ENCODE measurements around the gene RIIAD1.
"Not testable (repeated sequence)": the region's sequence is repeated elsewhere in the genome, so short reads cannot be mapped to it uniquely, and the experiment has no call there.

Gene RIIAD1

GRCh38 chr1:151737026-151737425, 15.7 kb downstream of the RIIAD1 start:
- no peak for DNase-seq (ENCODE audit: low spot score)

- DNase-seq (ENCODE audit: low spot score), result no peak
Measured at GRCh38 chr1:151737479-151737878, 16.2 kb downstream of the RIIAD1 start.

GRCh38 chr1:151739590-151740355, 18.5 kb downstream of the RIIAD1 start:
- DNase-seq (ENCODE audit: low spot score), result no peak

- DNase-seq (ENCODE audit: low spot score), result no peak
Measured at GRCh38 chr1:151741516-151741915, 20.2 kb downstream of the RIIAD1 start.

- no peak for DNase-seq (ENCODE audit: low spot score)
Measured at GRCh38 chr1:151756291-151756690, 35.0 kb downstream of the RIIAD1 start.

- no peak for DNase-seq (ENCODE audit: low spot score)
Measured at GRCh38 chr1:151759241-151759640, 37.9 kb downstream of the RIIAD1 start.

- DNase-seq (ENCODE audit: low spot score), result no peak
Measured at GRCh38 chr1:151760597-151761385, 39.5 kb downstream of the RIIAD1 start.

GRCh38 chr1:151762941-151763921, 41.9 kb downstream of the RIIAD1 start, which contains the start of gene MRPL9:
Gene MRPL9, minus strand, starts transcription at chr1:151763496. Its CDS starts 17 bp downstream, at chr1:151763479.
- DNase-seq (ENCODE audit: low spot score), result peak; percentile 99

GRCh38 chr1:151763990-151764389, 42.7 kb downstream of the RIIAD1 start:
- no peak for DNase-seq (ENCODE audit: low spot score)

GRCh38 chr1:151768351-151769066, 47.2 kb downstream of the RIIAD1 start:
- not testable (repeated sequence) for DNase-seq (ENCODE audit: low spot score)

GRCh38 chr1:151769270-151769669, 47.9 kb downstream of the RIIAD1 start:
- DNase-seq (ENCODE audit: low spot score), result not testable (repeated sequence)

GRCh38 chr1:151773702-151774101, 52.4 kb downstream of the RIIAD1 start:
- DNase-seq (ENCODE audit: low spot score), result no peak

- no peak for DNase-seq (ENCODE audit: low spot score)
Measured at GRCh38 chr1:151774256-151774922, 53.1 kb downstream of the RIIAD1 start.

- DNase-seq (ENCODE audit: low spot score), result no peak
Measured at GRCh38 chr1:151775894-151776664, 54.8 kb downstream of the RIIAD1 start.

GRCh38 chr1:151776665-151777062, 55.3 kb downstream of the RIIAD1 start:
- no peak for DNase-seq (ENCODE audit: low spot score)

GRCh38 chr1:151777317-151777716, 56.0 kb downstream of the RIIAD1 start:
- DNase-seq (ENCODE audit: low spot score), result no peak
